Ovary (tissue), 3 donors: ENCODE results near the gene ICOSLG.
"Not testable (repeated sequence)": the region's sequence is repeated elsewhere in the genome, so short reads cannot be mapped to it uniquely, and the experiment has no call there.

Experiments
- CTCF ChIP-seq, 3 donors: fragments of 450-650 bp in 2 of 3; fragments of 200-600 bp in 1 of 3; IDR thresholded peaks; one replicate each; pipeline versions ENCODE4 v1.5.1 to v1.8.0; 2016 to 2022; ENCODE audit warnings: antibody characterized with exemption in 3 of 3, mild to moderate bottlenecking in 1 of 3
- EP300 ChIP-seq: sonication (generic); formaldehyde crosslinking; IDR thresholded peaks from one replicate; pipeline ENCODE4 v1.6.1; 2017; ENCODE audit warnings: antibody characterized with exemption
- POLR2A ChIP-seq: fragments of 450-650 bp; IDR thresholded peaks from one replicate; pipeline ENCODE4 v1.6.1; 2017; ENCODE audit warnings: antibody characterized with exemption, mild to moderate bottlenecking, moderate library complexity
- donor health status: DM: no; HTN: no; CAD: no.

GRCh38 chr21:44223334-44223733 is 17.4 kb downstream of the ICOSLG start:
- TF ChIP-seq CTCF (IDR thresholded peaks at IDR 0.05); POLR2A; EP300: not testable (repeated sequence)
